Astrocyte of the hippocampus (primary cell): ENCODE results near the gene PREPL.
A peak's percentile ranks its signal among the peaks of the same experiment; 100 is the strongest.
"Not testable (repeated sequence)": the region's sequence is repeated elsewhere in the genome, so short reads cannot be mapped to it uniquely, and the experiment has no call there.

Experiments
- DNase-seq: peaks from one replicate; pipeline ENCODE4 v3.0.0; 2011; ENCODE audit warnings: low read depth, low spot score

The PREPL gene

GRCh38 chr2:44348400-44348799, 12.9 kb downstream of the PREPL start:
- peak; percentile 34 for DNase-seq

- DNase-seq: no peak
These were observed 13.8 kb downstream of the PREPL start for GRCh38 chr2:44347526-44347925.

GRCh38 chr2:44342854-44343253, 18.4 kb downstream of the PREPL start:
- peak; percentile 28 for DNase-seq

GRCh38 chr2:44335806-44336538, 25.3 kb downstream of the PREPL start:
- no peak for DNase-seq

GRCh38 chr2:44333994-44334393, 27.3 kb downstream of the PREPL start:
- DNase-seq: no peak

- no peak for DNase-seq
These were observed 30.5 kb downstream of the PREPL start for GRCh38 chr2:44330801-44331200.

GRCh38 chr2:44329343-44329742, 32.0 kb downstream of the PREPL start:
- DNase-seq: no peak

GRCh38 chr2:44328750-44329149, 32.5 kb downstream of the PREPL start:
- DNase-seq: no peak

GRCh38 chr2:44326548-44327264, 34.6 kb downstream of the PREPL start:
- no peak for DNase-seq

- no peak for DNase-seq
These were observed 35.4 kb downstream of the PREPL start for GRCh38 chr2:44325897-44326296.

- DNase-seq: peak; percentile 73
These were observed 36.3 kb downstream of the PREPL start for GRCh38 chr2:44324971-44325426.

- DNase-seq: no peak
These were observed 39.9 kb downstream of the PREPL start for GRCh38 chr2:44321360-44321759.

- DNase-seq: no peak
These were observed 40.5 kb downstream of the PREPL start for GRCh38 chr2:44320832-44321231.

- DNase-seq: no peak
These were observed 45.3 kb downstream of the PREPL start for GRCh38 chr2:44315945-44316344.

- DNase-seq: no peak
These were observed 46.9 kb downstream of the PREPL start for GRCh38 chr2:44314362-44314761.

- no peak for DNase-seq
These were observed 51.0 kb downstream of the PREPL start for GRCh38 chr2:44310287-44310686.

GRCh38 chr2:44305882-44306281, 55.4 kb downstream of the PREPL start:
- DNase-seq: no peak

GRCh38 chr2:44304258-44304657, 57.0 kb downstream of the PREPL start:
- DNase-seq: no peak

- DNase-seq: not testable (repeated sequence)
These were observed 57.5 kb downstream of the PREPL start for GRCh38 chr2:44303766-44304165.

- no peak for DNase-seq
These were observed 60.2 kb downstream of the PREPL start for GRCh38 chr2:44301111-44301510.

- DNase-seq: no peak
These were observed 61.7 kb downstream of the PREPL start for GRCh38 chr2:44299635-44300034.

GRCh38 chr2:44297431-44297830, 63.9 kb downstream of the PREPL start:
- no peak for DNase-seq

- no peak for DNase-seq
These were observed 64.6 kb downstream of the PREPL start for GRCh38 chr2:44296653-44297052.
